Karpas-422 (cell line): ENCODE data around the gene VAV3. TPM values are rescaled to one million over a fixed set of nuclear protein-coding genes. Genes with fewer than 3 reads are reported as not detected.

ENCODE experiments used
- DNase-seq: peaks from one replicate; pipeline ENCODE4 v3.0.0-alpha.2; 2015
- H2AFZ ChIP-seq: fragments of 200-600 bp; sonication (generic); 2 replicates; pipeline ENCODE4 v1.6.1; 2014; ENCODE audit warnings: antibody characterized with exemption, low read length, mixed read lengths
- H3K27ac ChIP-seq: fragments of 200-600 bp; sonication (generic); 2 replicates; pipeline ENCODE4 v1.5.1; 2014; ENCODE audit warnings: mild to moderate bottlenecking, low read length, moderate library complexity
- H3K27me3 ChIP-seq: fragments of 200-600 bp; sonication (generic); 2 replicates; pipeline ENCODE4 v1.6.1; 2014; ENCODE audit warnings: low read length, mixed read lengths
- H3K36me3 ChIP-seq: fragments of 200-600 bp; sonication (generic); 2 replicates; pipeline ENCODE4 v1.6.1; 2014; ENCODE audit warnings: low read length, mixed read lengths; ENCODE audit not compliant: insufficient read depth
- H3K4me1 ChIP-seq: fragments of 200-600 bp; sonication (generic); 2 replicates; pipeline ENCODE4 v1.6.1; 2014; ENCODE audit warnings: mild to moderate bottlenecking, low read length, mixed read lengths
- H3K4me2 ChIP-seq: fragments of 200-600 bp; sonication (generic); 2 replicates; pipeline ENCODE4 v1.6.1; 2014; ENCODE audit warnings: low read length, low read depth, mild to moderate bottlenecking; ENCODE audit not compliant: poor library complexity, severe bottlenecking
- H3K4me3 ChIP-seq: fragments of 200-600 bp; sonication (generic); 2 replicates; pipeline ENCODE4 v1.5.1; 2014; ENCODE audit warnings: mild to moderate bottlenecking, antibody characterized with exemption, low read length, mixed read lengths
- H3K79me2 ChIP-seq: fragments of 200-600 bp; sonication (generic); 2 replicates; pipeline ENCODE4 v1.6.1; 2014; ENCODE audit warnings: mild to moderate bottlenecking, low read length, mixed read lengths
- H3K9ac ChIP-seq: fragments of 200-600 bp; sonication (generic); 2 replicates; pipeline ENCODE4 v1.6.0; 2014; ENCODE audit warnings: low read length
- H3K9me2 ChIP-seq: fragments of 200-600 bp; sonication (generic), shearing (Covaris generic); replicated peaks from 2 replicates; pipeline ENCODE4 v1.6.0; 2014; ENCODE audit warnings: mild to moderate bottlenecking, low read length, moderate library complexity; ENCODE audit not compliant: insufficient read depth
- H3K9me3 ChIP-seq: fragments of 300-700, 200-600 bp; sonication (generic); 2 replicates; pipeline ENCODE4 v1.6.1; 2014; ENCODE audit warnings: low read length, mixed read lengths
- H4K20me1 ChIP-seq: fragments of 200-600 bp; sonication (generic); 2 replicates; pipeline ENCODE4 v1.6.1; 2014; ENCODE audit warnings: mild to moderate bottlenecking, antibody characterized with exemption, low read length, low read depth; ENCODE audit not compliant: insufficient read depth
- total RNA-seq: library from RNA; depleted of rRNA; stranded (reverse); fragments of >200 nt; shearing (Covaris generic); gene quantifications from 2 replicates; pipeline ENCODE4 v1.2.3, GENCODE V29; 2014; ENCODE audit warnings: low replicate concordance

Gene VAV3
- total RNA-seq, 1 experiment from 2014 or later, result 1.1 TPM

DNA sequence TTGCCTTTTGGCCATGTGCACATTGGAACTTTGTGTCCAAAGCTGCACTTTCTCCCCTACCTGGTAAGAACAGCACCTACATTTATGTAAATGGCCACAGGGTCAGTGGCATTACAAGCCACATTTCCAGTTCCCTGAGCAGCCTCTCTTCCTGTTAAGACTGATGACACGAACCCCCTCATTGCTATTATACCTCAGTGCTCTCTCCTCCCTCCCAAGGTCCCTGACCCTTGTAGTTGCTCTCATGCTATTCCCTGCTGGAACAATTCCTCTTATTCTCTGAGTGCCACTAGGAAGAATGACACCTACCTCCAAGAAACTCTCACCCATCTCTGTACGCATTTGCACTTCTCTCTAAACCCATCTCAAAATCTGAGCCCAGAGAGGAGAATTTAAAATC lies 14.9 kb upstream of the VAV3 start:
- Histone ChIP-seq H3K4me1 (no peaks in the 10 kb centered on the region), H3K9me2 (no peaks in the 10 kb centered on the region), H3K9me3 (no peaks in the 10 kb centered on the region), H3K4me2 (no peak overlapping the region), H4K20me1 (no peaks in the 10 kb centered on the region), H2AFZ (no peak overlapping the region), H3K27me3 (no peaks in the 10 kb centered on the region), H3K27ac (no peak overlapping the region), H3K9ac (no peak overlapping the region), H3K79me2 (no peaks in the 10 kb centered on the region), H3K36me3 (no peaks in the 10 kb centered on the region), H3K4me3 (no peak overlapping the region)
- no peak for DNase-seq

DNA sequence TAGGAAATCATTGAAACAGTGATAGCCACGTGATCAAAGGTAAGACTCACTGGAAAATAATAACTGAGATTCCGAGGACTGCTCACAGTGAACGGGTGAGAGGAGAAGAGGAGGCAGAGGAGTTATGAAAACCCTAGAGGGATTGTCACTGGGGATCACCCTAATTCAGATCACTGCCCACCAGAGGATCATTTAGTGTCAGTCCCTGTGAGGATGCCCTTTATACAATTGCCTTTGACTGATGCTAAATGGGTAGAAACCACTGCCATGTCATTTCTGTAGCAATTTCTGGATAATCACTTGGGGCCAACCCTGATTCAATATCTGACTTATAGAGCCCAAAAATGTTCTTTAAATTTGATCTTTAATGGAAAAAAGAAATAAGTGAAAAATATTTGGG lies 14.1 kb upstream of the VAV3 start:
- Histone ChIP-seq H3K9ac (no peak overlapping the region), H3K4me3 (no peak overlapping the region), H3K9me3 (no peaks in the 10 kb centered on the region), H3K9me2 (no peaks in the 10 kb centered on the region), H3K27ac (no peak overlapping the region), H3K36me3 (no peaks in the 10 kb centered on the region), H3K4me2 (no peak overlapping the region), H3K4me1 (no peaks in the 10 kb centered on the region), H3K79me2 (no peaks in the 10 kb centered on the region), H2AFZ (no peak overlapping the region), H3K27me3 (no peaks in the 10 kb centered on the region), H4K20me1 (no peaks in the 10 kb centered on the region)
- DNase-seq, result no peak

DNA sequence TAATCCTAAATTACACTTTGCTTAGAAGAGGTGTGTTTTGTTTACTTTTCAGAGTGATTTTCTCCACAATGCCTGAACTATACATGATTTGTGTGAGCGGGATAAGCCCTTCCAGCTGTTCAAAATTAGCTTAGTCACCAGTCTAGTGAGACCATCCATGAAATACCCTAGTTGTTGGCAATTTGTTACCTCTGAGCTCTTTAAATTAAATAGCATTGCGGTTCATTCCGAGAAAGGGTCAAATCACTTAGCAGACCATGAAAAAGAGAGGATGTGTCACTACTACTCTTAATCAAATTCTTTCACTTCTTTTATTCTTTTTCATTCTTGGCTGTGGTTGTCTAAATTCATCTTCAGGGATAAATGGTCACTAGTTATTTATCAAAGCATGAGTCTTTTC lies 11.9 kb upstream of the VAV3 start:
- Histone ChIP-seq H3K79me2 (no peaks in the 10 kb centered on the region), H3K4me3 (no peak overlapping the region), H3K27me3 (no peaks in the 10 kb centered on the region), H3K9ac (no peak overlapping the region), H3K9me2 (no peaks in the 10 kb centered on the region), H3K36me3 (no peaks in the 10 kb centered on the region), H3K9me3 (no peaks in the 10 kb centered on the region), H3K27ac (no peak overlapping the region), H3K4me2 (no peak overlapping the region), H4K20me1 (no peaks in the 10 kb centered on the region), H3K4me1 (no peaks in the 10 kb centered on the region), H2AFZ (no peak overlapping the region)
- no peak for DNase-seq

DNA sequence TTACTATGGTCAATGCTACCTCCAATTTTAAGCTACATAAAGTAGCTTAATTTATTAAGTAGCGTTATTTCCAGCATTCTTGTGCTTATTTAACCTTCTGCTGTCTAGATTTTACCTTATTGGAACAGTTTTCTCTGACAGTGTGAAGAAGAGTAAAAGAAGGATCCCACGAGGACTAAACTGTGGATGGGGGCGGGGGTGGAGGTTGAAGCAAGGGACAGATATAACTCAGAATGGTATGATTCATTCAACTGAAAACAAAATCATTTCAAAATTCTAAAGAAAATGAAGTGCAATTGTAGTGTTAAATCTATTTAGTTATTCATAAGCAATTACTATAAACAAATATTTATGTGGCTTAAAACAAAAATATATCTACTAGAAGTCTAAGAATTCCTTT lies 11.5 kb upstream of the VAV3 start:
- Histone ChIP-seq H3K27me3 (no peaks in the 10 kb centered on the region), H2AFZ (no peak overlapping the region), H3K4me3 (no peak overlapping the region), H3K9me3 (no peaks in the 10 kb centered on the region), H3K4me2 (no peak overlapping the region), H4K20me1 (no peaks in the 10 kb centered on the region), H3K79me2 (no peaks in the 10 kb centered on the region), H3K27ac (no peak overlapping the region), H3K9ac (no peak overlapping the region), H3K9me2 (no peaks in the 10 kb centered on the region), H3K36me3 (no peaks in the 10 kb centered on the region), H3K4me1 (no peaks in the 10 kb centered on the region)
- DNase-seq, result no peak

DNA sequence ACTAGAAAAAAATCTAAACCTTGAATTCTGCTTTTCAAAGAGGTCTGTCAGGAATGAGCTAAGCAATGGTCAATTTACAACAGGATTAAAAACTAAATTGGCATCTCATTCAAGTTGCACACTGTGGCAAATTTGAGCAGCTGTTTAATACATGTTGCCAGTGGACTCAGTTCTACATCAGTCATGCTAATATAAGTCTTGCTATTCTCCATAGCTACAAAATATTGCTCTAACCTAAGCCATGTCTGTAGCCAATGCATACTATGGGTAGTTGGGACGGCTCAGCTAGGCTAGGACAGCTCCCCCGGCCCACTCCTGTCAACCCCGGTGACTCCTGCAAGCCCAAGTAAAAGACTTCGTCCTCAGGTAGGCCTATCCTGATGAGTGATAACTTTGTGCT lies 10.9 kb upstream of the VAV3 start:
- DNase-seq, result no peak
- Histone ChIP-seq H3K27me3 (no peaks in the 10 kb centered on the region), H3K9ac (no peak overlapping the region), H3K9me2 (no peaks in the 10 kb centered on the region), H3K27ac (no peak overlapping the region), H3K4me3 (no peak overlapping the region), H3K4me1 (no peaks in the 10 kb centered on the region), H3K79me2 (no peaks in the 10 kb centered on the region), H3K36me3 (no peaks in the 10 kb centered on the region), H4K20me1 (no peaks in the 10 kb centered on the region), H3K4me2 (no peak overlapping the region), H2AFZ (no peak overlapping the region), H3K9me3 (no peaks in the 10 kb centered on the region)

DNA sequence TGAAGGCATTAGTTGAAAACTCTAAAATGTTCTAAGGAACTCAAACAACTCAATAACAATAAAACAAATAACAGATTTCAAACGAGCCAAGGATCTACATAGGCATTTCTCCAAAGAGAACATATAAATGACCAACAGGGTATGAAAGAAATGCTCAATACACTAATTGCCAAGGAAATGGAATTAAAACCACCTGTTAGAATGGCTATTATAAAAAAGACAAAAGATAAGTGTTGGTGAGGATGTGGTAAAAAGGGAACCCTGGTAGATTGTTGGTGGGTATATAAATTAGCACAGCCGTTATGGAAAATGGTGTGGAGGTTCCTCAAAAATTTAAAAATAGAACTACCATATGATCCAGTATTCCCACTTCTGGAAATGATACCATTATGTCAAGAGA lies 9.1 kb upstream of the VAV3 start:
- Histone ChIP-seq H3K36me3 (no peaks in the 10 kb centered on the region), H3K9me2 (no peaks in the 10 kb centered on the region), H4K20me1 (no peaks in the 10 kb centered on the region), H3K27ac (no peak overlapping the region), H3K27me3 (no peaks in the 10 kb centered on the region), H3K79me2 (no peaks in the 10 kb centered on the region), H3K4me3 (no peak overlapping the region), H3K9me3 (no peaks in the 10 kb centered on the region), H3K4me2 (no peak overlapping the region), H3K9ac (no peak overlapping the region), H2AFZ (no peak overlapping the region), H3K4me1 (no peaks in the 10 kb centered on the region)
- DNase-seq, result no peak

DNA sequence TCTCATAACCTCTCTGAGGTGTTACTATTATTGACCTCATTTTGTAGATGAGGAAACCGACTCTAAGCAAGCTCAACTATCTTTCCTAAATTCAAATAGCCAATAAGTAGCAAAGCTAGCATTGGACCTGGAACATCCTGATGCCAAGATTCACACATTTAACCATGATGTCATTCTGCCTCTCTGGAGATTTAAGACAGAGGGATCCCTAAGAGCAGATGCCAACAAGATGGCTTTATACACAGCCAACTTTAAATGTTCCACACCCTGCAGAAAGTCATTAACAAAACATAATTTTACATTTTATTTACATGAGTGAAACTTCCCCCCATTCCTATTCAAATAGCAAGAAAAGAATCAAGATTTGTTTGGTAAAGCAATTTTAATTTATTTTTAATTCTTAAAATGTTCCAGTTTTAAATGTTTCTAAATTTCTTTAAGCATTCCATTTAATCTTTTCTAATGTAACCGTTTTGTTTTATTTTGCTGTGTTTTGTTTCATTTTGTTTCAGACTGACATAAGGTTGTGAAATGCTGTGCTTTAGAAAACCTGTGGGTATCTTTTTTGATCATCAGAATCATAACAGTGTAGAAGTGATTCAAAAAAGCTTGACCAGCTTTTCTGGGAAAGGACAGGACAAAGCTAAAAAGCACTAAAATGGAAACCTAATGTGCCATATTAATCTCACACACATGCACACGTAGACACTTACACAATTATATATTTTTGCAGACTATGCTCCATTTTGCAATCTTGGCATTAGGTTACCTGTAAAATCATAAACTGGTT lies 7.6 kb upstream of the VAV3 start:
- Histone ChIP-seq H3K27ac (no peak overlapping the region), H3K9ac (no peak overlapping the region), H3K36me3 (no peaks in the 10 kb centered on the region), H3K79me2 (no peaks in the 10 kb centered on the region), H3K4me2 (no peak overlapping the region), H3K9me3 (no peaks in the 10 kb centered on the region), H3K9me2 (no peaks in the 10 kb centered on the region), H2AFZ (no peak overlapping the region), H3K4me3 (no peak overlapping the region), H3K4me1 (no peaks in the 10 kb centered on the region), H3K27me3 (no peaks in the 10 kb centered on the region), H4K20me1 (no peaks in the 10 kb centered on the region)
- DNase-seq, result no peak

DNA sequence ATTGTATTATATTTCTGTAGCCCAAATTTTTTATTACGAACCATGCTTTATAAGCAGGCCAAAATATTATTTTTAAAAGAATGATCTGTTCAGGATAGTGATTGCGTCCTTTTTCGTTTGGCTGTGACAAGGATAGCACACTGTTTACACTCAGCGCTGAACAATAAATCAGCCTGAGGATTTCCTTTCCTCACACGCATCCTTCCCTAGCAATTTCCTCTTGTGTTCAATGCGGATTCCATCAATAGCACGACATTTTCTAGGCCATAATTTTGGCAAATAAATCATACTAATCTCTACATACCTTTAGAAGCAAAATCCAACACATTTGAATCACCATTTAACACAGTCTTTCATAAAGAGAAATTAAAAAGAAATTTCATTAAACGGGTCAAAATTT lies 1.6 kb upstream of the VAV3 start:
- no peak overlapping the region for H3K9ac ChIP-seq
- H3K4me1 ChIP-seq, result peaks cover 24% of the 10 kb centered on the region
- H3K79me2 ChIP-seq, result no peaks in the 10 kb centered on the region
- no peak overlapping the region for H2AFZ ChIP-seq
- H3K9me3 ChIP-seq, result no peaks in the 10 kb centered on the region
- H3K9me2 ChIP-seq, result no peaks in the 10 kb centered on the region
- H3K36me3 ChIP-seq, result no peaks in the 10 kb centered on the region
- H3K4me3 ChIP-seq, result no peak overlapping the region
- 0 out of 2 replicates have a peak, but pooled peaks cover 3% of the 10 kb centered on the region for H3K27me3 ChIP-seq
- DNase-seq, result no peak
- no peaks in the 10 kb centered on the region for H4K20me1 ChIP-seq
- no peak overlapping the region for H3K27ac ChIP-seq
- H3K4me2 ChIP-seq, result no peak overlapping the region
